GM12801 (cell line): ENCODE data around the gene GIPC1.

Experiments
- TF ChIP-seq, protein P1 (sequence below): IDR thresholded peaks from one replicate; pipeline ENCODE4 v1.5.1; 2011; ENCODE audit warnings: control low read depth; ENCODE audit not compliant: insufficient read length; ENCODE audit errors: extremely low read depth

The GIPC1 gene

DNA sequence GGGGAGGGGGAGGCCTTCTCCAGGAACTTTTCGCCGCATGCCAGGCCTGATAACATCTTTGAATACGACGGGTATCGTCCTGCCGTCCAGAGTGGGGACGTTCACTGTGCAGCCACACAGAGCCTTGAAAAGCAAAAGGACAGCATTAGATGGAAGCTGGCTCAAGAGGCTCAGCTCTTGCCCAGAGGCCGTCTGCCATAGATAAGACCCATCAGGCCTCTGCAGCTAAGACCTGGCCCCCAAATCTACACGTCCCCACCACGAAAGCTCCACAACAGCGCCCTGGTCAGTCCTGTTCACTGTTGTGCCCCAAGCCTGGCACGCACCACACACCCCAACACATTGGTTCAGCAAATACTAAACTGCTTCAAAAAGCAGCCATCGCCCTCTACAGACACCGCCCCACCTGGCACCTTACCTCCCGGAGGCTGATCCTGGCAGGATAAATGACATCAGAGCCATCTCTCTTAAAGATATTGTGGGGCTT is 20.2 kb upstream of the GIPC1 start:
- TF ChIP-seq, protein P1, sequence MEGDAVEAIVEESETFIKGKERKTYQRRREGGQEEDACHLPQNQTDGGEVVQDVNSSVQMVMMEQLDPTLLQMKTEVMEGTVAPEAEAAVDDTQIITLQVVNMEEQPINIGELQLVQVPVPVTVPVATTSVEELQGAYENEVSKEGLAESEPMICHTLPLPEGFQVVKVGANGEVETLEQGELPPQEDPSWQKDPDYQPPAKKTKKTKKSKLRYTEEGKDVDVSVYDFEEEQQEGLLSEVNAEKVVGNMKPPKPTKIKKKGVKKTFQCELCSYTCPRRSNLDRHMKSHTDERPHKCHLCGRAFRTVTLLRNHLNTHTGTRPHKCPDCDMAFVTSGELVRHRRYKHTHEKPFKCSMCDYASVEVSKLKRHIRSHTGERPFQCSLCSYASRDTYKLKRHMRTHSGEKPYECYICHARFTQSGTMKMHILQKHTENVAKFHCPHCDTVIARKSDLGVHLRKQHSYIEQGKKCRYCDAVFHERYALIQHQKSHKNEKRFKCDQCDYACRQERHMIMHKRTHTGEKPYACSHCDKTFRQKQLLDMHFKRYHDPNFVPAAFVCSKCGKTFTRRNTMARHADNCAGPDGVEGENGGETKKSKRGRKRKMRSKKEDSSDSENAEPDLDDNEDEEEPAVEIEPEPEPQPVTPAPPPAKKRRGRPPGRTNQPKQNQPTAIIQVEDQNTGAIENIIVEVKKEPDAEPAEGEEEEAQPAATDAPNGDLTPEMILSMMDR, result no peak

DNA sequence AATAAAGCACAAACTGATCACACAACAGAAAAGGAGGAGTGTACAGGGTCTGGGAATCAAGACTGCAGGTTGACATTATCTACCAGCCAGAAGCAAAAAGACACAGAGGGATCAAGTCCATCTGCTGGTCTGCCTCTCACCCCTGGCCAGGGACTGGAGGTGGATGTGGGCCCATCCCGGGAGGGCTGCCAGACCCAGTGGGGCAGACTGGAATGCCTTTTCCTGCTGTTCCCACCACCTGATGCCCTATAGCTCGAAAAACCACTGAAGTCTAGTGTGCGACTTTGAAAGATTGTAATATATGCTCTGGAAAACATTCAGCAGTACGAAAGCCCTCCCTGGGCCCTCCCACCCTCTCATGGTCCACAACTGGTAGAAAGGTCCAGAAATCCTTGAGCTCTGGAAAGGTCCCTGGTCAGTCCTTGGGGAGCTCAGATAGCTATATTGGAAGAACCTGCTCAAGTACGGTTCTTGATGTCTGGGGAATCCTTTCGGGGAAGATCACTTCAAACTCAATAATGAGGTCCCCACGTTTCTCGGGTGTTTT is 19.6 kb upstream of the GIPC1 start:
- TF ChIP-seq, protein P1, result no peak

DNA sequence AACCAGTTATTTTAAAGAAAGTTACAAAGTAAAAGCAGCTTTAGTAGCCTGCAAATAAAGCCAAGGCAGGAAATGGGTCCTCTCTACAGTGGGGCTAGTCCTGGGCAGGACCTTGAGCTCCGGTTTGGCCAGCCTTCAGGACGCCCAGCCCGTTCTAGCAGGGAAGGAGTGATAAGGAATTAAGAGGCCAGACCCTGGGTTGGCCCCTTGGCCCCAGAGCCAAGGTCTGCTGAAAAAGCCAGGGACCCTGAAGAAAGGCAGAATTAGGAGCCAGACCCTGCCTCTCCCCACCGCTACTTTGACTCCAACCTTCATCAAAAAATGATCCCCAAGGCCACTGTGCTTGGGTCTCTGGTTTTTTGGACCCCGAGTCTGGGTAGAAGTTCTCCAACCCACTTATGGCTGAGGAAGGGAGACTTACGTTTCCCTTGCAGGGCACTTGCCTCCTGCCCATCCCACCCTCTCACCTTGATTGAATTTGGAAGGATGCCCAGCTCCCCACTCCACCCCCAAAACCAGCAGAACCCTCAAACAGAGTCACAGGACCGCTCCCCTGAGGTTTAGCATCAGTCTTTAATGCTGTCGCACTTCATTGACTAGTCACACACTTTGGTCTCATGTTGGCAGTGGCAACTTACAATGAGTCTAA is 18.4 kb upstream of the GIPC1 start:
- TF ChIP-seq, protein P1, result no peak

DNA sequence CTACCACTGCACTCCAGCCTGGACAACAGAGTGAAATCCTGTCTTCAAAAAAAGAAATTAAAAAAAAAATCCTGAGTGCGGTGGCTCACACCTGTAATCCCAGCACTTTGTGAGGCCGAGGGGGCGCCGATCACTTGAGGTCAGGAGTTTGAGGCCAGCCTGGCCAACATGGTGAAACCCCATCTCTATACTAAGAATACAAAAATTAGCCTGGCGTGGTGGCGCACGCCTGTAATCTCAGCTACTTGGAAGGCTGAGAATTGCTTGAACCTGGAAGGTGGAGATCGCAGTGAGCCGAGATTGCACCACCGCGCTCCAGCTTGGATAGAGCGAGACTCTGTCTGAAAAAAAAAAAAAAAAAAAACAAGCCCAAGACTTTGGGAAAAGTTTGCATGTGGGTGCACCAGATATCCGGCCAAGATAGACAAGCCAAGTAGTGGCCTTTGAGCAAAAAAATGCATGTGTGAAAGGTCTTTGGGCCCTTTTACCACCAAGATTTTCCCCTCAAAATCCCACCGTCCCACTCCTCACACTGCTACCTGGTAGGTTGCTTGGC is 16.6 kb upstream of the GIPC1 start:
- TF ChIP-seq, protein P1, result no peak

DNA sequence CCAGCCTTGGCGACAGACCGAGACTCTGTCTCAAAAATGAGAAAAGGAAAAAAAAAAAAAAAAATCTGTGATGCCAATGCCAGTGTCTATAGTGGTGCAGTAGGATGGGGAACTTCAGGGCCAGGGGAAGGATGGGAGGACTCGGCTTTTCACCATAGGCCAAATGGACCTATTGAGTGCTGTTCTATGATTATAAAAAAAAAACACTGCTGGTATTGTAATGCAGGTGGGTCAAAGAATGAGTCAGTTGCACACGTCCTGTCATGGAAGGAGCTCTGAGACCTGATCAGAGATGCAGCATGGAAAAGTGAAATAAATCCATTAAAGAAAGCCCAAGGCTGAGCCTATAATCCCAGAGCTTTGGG is 15.3 kb upstream of the GIPC1 start:
- TF ChIP-seq, protein P1, result no peak

DNA sequence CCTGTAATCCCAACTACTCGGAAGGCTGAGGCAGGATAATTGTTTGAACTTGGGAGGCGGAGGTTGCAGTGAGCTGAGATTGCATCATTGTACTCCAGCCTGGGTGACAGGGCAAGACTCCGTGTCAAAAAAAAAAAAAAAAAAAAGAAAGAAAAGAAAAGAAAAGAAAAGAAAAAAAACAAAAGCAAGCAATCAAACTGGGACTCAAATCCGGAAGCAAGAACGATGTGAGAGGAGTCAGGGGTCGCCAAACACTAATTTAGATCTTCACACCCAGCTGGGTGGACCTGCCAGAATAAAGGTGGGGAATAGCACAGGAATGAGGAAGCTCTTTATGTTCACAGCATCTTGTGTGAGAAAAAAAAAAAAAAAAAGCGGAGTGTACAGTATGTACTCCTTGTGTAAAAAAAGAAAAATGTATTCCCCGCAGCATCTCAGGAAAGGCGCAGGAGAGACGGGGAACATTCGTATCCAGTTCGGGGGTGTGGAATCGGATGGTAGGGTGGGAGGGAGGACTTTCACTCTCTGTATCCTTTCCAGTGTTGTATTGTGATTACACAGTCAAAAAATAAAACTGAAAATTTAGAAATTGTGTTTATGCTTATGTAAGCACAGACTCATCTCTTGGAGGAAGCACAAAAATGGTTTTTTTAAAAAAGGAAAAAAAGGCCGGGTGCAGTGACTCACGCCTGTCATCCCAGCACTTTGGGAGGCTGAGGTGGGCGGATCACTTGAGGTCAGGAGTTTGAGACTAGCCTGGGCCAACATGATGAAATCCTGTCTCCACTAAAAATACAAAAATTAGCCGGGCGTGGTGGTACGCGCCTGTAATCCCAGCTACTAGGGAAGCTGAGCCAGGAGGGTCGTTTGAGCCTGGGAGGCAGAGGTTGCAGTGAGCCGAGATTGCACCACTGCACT is 14.6 kb upstream of the GIPC1 start:
- TF ChIP-seq, protein P1, result no peak
